Activated T-helper 2 cell treated with anti-CD3 and anti-CD28 coated beads, Interferon-gamma antibody, Interleukin-2, Interleukin-4, amounts not matched to agents 10 μg/mL and 5 μg/mL and 100 μg/mL, durations not matched to agents 14 hours and 24 hours and 36 hours (primary cell): Measurements from ENCODE around the gene ZBTB46. TPM values are rescaled to one million over a fixed set of nuclear protein-coding genes. Genes with fewer than 3 reads are reported as not detected.

Source experiments
- DNase-seq: peaks from one replicate; pipeline ENCODE4 v3.0.0; 2021; ENCODE audit warnings: low spot score
- H3K27ac Mint-ChIP-seq: one replicate; pipeline ENCODE4 v1.8.0; 2021; ENCODE audit warnings: mixed read lengths
- H3K27me3 Mint-ChIP-seq: one replicate; pipeline ENCODE4 v1.8.0; 2021; ENCODE audit warnings: low read depth, mixed read lengths
- H3K36me3 Mint-ChIP-seq: one replicate; pipeline ENCODE4 v1.8.0; 2021; ENCODE audit warnings: low read depth, mixed read lengths
- H3K4me1 Mint-ChIP-seq: one replicate; pipeline ENCODE4 v1.8.0; 2021; ENCODE audit warnings: low read depth, mixed read lengths
- H3K4me3 Mint-ChIP-seq: one replicate; pipeline ENCODE4 v1.8.0; 2021; ENCODE audit warnings: low read depth, mild to moderate bottlenecking, moderate library complexity, mixed read lengths
- H3K9me3 Mint-ChIP-seq: one replicate; pipeline ENCODE4 v1.8.0; 2021; ENCODE audit warnings: mixed read lengths
- intact Hi-C: fragments of 100-400 bp; cut with micrococcal nuclease; formaldehyde crosslinking; loops from one replicate; pipeline ENCODE4 v1.15.1; 2023
- total RNA-seq: library from RNA; stranded (reverse); gene quantifications from 2 replicates; pipeline ENCODE4 v1.2.3, GENCODE V29; 2022

ZBTB46 gene
- total RNA-seq, 1 donor from 2014 or later, result 1.1 TPM

DNA sequence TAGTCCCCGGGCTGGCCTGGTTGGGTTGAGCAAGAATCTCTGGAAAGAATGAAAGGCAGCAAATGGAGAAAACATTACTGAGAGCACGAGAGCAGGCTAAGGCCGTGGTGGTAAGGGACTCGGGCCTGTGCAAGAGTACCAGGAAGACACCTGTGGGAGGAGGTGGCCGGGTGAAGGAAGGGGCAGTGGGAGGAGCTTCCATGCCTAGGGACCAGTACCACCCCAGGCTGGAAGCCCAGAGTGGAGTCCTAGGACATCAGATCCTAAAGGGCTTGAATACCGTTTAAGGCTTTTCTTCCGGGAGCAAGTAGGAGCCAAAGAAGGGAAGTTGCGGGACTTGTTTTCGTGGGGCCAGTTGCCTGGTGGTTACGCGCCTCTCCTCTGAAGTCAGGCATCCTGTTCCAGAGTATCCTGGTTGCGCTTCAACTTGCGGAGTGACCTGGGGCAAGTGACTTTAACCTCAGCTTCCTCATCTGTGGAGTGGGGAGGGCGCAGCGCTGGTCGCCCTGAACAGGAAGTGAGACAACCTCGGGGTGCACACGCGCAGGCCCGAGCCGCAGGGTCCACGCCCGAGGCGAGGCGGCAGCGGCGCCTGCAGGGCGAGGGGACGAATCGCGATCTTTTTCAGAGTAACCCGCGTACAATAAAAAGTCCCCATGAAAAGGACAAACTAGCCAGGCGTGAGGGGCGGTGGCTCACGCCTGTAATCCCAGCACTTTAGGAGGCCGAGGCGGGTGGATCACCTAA, 32.9 kb upstream of the ZBTB46 start:
- H3K9me3 Mint-ChIP-seq, result no peaks in the 10 kb centered on the region
- peak overlapping the region; percentile 91 for H3K27ac Mint-ChIP-seq
- H3K27me3 Mint-ChIP-seq, result no peaks in the 10 kb centered on the region
- peak; percentile 81 for DNase-seq
- intact Hi-C loops, result loop anchor here (1.0 to 10.0 kb wide), 6 partner anchors 31 to 325 kb away; partner anchors contain the start of genes ARFRP1, DNAJC5, LIME1 and SAMD10
- H3K4me3 Mint-ChIP-seq, result peak overlapping the region; percentile 96
- peaks cover 30% of the 10 kb centered on the region for H3K36me3 Mint-ChIP-seq
- peaks cover 23% of the 10 kb centered on the region for H3K4me1 Mint-ChIP-seq

- intact Hi-C loops, result loop anchor here (10.0 kb wide), 3 partner anchors 112 to 228 kb away; partner anchors contain the start of genes LIME1, SAMD10 and SLC2A4RG
- Mint-ChIP-seq H3K27ac (peak overlapping the region; percentile 91), H3K4me3 (peak overlapping the region; percentile 96)
These were observed 32.1 kb upstream of the ZBTB46 start for GRCh38 chr20:63863021-63863797.

DNA sequence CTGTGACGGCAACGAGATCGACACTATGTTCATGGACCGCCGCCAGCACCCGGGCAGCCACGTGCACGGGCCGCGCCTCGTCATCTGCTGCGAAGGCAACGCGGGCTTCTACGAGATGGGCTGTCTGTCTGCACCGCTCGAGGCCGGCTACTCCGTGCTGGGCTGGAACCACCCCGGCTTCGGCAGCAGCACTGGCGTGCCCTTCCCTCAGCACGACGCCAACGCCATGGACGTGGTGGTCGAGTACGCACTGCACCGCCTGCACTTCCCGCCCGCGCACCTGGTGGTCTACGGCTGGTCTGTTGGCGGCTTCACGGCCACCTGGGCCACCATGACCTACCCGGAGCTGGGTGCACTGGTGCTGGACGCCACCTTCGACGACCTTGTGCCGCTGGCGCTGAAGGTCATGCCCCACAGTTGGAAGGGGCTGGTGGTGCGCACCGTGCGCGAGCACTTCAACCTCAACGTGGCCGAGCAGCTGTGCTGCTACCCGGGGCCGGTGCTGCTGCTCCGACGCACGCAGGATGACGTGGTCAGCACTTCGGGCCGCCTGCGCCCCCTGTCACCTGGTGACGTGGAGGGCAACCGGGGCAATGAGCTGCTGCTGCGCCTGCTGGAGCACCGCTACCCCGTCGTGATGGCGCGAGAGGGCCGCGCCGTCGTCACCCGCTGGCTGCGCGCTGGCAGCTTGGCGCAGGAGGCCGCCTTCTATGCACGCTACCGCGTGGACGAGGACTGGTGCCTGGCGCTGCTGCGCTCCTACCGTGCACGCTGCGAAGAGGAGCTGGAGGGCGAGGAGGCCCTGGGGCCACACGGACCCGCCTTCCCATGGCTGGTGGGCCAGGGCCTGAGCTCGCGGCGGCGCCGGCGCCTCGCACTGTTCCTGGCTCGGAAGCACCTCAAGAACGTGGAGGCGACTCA, 31.2 kb upstream of the ZBTB46 start:
- peaks cover 21% of the 10 kb centered on the region for H3K4me1 Mint-ChIP-seq
- peaks cover 22% of the 10 kb centered on the region for H3K36me3 Mint-ChIP-seq
- intact Hi-C loops, result loop anchor here (10.0 kb wide), 3 partner anchors 113 to 227 kb away; partner anchors contain the start of genes LIME1, SAMD10 and SLC2A4RG
- no peak overlapping the region for H3K4me3 Mint-ChIP-seq
- H3K9me3 Mint-ChIP-seq, result no peaks in the 10 kb centered on the region
- H3K27ac Mint-ChIP-seq, result no peak overlapping the region
- DNase-seq, result no peak
- H3K27me3 Mint-ChIP-seq, result no peaks in the 10 kb centered on the region

More at GRCh38 chr20:63863021-63863797, 32.1 kb upstream of the ZBTB46 start:
- DNase-seq, result no peak
- H3K36me3 Mint-ChIP-seq, result peaks cover 25% of the 10 kb centered on the region
- peaks cover 25% of the 10 kb centered on the region for H3K4me1 Mint-ChIP-seq
- H3K9me3 Mint-ChIP-seq, result no peaks in the 10 kb centered on the region
- no peaks in the 10 kb centered on the region for H3K27me3 Mint-ChIP-seq

DNA sequence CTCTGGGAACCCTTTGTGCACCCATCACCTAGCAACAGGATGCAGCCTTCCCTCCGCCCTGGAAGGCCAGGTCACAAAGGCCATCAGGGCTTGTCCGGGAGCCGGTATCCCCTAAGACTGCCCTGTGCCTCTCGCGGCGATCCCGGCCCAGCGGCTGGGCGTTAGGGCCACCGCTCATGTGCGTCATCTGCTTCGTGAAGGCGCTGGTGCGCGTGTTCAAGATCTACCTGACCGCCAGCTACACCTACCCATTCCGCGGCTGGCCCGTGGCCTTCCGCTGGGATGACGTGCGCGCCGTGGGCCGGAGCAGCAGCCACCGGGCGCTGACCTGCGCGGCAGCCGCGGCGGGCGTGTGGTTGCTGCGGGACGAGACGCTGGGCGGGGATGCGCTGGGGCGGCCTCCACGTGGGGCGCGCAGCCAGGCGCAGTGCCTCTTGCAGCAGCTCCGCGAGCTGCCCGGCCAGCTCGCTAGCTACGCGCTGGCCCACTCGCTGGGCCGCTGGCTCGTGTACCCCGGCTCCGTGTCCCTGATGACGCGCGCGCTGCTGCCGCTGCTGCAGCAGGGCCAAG, 30.4 kb upstream of the ZBTB46 start, which contains the start of gene ABHD16B:
Gene ABHD16B, plus strand, starts transcription at position 134 of the 570 bp plus-strand sequence. Its CDS starts 43 bp downstream, at position 177.
- Mint-ChIP-seq H3K36me3 (peaks cover 22% of the 10 kb centered on the region), H3K9me3 (no peaks in the 10 kb centered on the region), H3K27ac (no peak within 1 kb of the TSS), H3K4me3 (no peak within 1 kb of the TSS), H3K4me1 (peaks cover 21% of the 10 kb centered on the region), H3K27me3 (no peaks in the 10 kb centered on the region)
- DNase-seq, result no peak
- intact Hi-C loops, result loop anchor here (10.0 kb wide), 3 partner anchors 113 to 227 kb away; partner anchors contain the start of genes LIME1, SAMD10 and SLC2A4RG

DNA sequence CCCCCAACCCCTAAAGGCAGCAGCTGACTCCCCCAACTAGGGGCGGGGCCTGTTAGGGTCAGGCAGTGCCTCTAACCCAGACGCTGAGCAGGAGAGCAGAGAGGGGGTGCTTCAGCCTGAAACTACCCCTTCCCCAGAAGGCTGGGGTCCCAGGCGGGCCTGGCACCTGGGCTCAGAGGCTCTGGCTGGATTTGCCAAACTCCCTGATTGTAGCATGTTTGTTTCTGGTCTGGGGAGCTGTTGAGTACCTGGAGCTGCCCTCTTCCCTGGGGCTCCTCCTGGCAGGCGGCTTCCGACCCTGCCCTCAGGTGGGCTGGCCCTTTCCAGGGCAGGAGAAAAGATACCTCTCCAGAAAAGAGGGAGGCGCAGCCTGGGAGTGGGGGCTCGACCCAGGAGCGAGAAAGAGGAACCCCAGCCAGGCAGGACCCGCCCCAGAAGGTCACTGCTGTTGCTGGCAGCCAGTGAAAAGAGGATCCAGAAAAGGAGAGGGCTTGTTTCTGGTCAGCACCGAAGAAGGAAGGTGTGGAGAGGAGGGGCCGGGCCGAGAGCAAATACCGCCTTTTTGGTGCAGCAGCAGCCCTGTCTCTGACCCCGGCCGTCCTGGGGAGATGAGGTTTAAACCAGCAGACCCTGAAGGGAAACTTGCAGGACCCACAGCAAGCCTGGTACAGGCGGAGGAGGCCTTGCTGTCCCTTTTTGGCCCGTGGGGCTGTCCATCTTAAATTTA, 29.4 kb upstream of the ZBTB46 start:
- no peak for DNase-seq
- Mint-ChIP-seq H3K36me3 (peaks cover 19% of the 10 kb centered on the region), H3K4me1 (peaks cover 16% of the 10 kb centered on the region), H3K27ac (no peak overlapping the region), H3K27me3 (no peaks in the 10 kb centered on the region), H3K4me3 (no peak overlapping the region), H3K9me3 (no peaks in the 10 kb centered on the region)
- intact Hi-C loops, result loop anchor here (10.0 kb wide), 3 partner anchors 114 to 226 kb away; partner anchors contain the start of genes LIME1, SAMD10 and SLC2A4RG

- no peak overlapping the region for H3K27ac Mint-ChIP-seq
- H3K9me3 Mint-ChIP-seq, result no peaks in the 10 kb centered on the region
- no peak for DNase-seq
- H3K36me3 Mint-ChIP-seq, result peaks cover 19% of the 10 kb centered on the region
- H3K27me3 Mint-ChIP-seq, result no peaks in the 10 kb centered on the region
- no peak overlapping the region for H3K4me3 Mint-ChIP-seq
- intact Hi-C loops, result no loop called here
- peaks cover 16% of the 10 kb centered on the region for H3K4me1 Mint-ChIP-seq
These were observed 28.2 kb upstream of the ZBTB46 start for GRCh38 chr20:63859166-63859699.

DNA sequence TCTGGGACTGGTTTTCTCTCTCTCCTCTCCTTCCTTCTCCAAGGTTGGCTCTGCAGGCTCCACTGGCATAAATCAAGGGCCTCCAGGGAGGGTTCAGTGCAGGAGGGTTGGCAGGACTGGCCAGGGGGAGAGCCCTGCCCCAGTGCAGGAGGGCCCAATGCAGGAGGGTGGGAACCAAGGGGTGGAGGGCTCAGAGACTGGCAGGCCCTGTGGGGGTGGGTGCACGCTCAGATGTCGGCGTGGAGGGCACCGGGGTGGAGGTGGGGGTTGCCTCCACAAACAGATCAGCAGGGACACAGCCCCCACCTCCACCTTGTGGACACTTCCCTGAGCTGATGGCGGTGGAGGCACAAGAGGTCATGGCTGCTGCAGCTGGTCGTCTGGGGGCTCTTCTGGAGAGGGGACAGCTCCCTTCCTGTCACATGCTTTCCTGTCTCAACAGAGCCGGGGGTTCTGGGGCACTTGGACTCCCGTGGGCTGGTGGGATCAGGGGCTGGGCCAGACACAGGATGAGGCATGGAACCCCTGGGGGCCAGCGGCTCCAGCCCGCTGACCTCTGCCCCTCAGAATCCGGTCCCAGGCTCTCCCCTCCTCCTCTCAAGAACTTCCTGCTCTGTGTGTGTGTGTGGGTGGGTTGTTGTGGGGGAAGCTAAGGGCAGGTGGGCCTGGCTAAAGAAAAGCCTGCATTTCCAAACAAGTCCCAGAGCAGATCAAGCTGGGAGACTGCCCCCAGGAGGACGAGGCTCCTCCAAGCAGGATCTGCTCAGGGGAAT, 27.5 kb upstream of the ZBTB46 start:
- H3K27me3 Mint-ChIP-seq, result no peaks in the 10 kb centered on the region
- peaks cover 12% of the 10 kb centered on the region for H3K4me1 Mint-ChIP-seq
- H3K36me3 Mint-ChIP-seq, result peaks cover 13% of the 10 kb centered on the region
- no peaks in the 10 kb centered on the region for H3K9me3 Mint-ChIP-seq
- intact Hi-C loops, result no loop called here
- DNase-seq, result no peak
- no peak overlapping the region for H3K27ac Mint-ChIP-seq
- H3K4me3 Mint-ChIP-seq, result no peak overlapping the region

DNA sequence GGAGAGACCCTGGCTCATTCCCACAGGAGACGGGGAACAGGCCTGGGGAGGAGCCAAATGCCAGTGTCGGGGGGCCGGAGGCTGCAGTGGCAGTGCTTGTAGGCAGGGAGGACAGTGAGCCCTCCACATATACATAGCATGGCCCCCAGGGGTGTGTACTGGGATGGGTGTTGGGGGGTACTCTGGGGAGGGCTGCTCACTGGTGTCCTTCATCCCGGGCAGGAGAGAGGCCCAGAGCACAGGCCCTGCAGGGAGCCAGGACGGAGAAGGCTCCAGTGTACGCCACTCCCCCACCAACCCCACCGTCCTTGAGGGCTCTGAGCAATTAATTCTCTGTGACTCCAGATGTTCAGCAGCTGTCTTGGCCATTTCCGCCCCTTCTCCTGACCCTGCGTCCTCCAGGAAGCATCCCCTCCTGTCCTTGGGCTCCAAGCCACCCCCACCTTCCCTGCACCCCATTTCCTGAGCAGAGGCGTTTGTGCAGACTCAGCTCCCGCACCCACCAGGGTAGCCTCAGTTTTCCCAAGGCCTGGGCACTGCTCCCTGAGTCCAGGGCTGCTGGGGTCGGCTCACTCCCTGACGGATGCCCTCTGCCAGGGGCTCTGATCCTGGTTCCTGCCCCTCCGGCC, 26.8 kb upstream of the ZBTB46 start:
- Mint-ChIP-seq H3K27ac (no peak overlapping the region), H3K4me3 (no peak overlapping the region), H3K4me1 (peaks cover 5% of the 10 kb centered on the region), H3K9me3 (no peaks in the 10 kb centered on the region), H3K27me3 (no peaks in the 10 kb centered on the region), H3K36me3 (peaks cover 7% of the 10 kb centered on the region)
- no peak for DNase-seq
- intact Hi-C loops, result no loop called here

DNA sequence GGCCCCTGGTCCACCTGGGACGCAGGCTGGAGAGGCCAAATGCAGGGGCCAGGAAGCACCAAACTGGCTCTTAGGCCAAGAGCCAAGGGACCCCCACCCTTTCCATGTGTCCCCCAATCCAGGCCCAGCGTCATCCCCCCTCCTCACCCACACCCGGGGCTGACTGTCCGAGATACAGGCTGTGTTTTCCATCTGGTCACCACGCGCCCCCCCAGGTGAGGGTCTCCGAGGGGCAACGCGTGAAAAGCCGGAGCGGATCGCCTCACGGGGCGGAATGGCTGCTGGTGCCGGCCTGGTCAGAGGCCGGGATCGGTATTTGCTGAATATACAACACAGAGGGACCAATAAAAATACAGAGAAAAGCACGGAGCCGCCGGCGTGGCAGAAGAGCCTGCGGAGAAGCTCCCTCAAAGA, 25.0 kb upstream of the ZBTB46 start:
- H3K4me1 Mint-ChIP-seq, result peaks cover 9% of the 10 kb centered on the region
- H3K36me3 Mint-ChIP-seq, result peaks cover 7% of the 10 kb centered on the region
- intact Hi-C loops, result no loop called here
- H3K27ac Mint-ChIP-seq, result no peak overlapping the region
- H3K4me3 Mint-ChIP-seq, result no peak overlapping the region
- no peak for DNase-seq
- H3K27me3 Mint-ChIP-seq, result peaks cover 3% of the 10 kb centered on the region
- no peaks in the 10 kb centered on the region for H3K9me3 Mint-ChIP-seq

DNA sequence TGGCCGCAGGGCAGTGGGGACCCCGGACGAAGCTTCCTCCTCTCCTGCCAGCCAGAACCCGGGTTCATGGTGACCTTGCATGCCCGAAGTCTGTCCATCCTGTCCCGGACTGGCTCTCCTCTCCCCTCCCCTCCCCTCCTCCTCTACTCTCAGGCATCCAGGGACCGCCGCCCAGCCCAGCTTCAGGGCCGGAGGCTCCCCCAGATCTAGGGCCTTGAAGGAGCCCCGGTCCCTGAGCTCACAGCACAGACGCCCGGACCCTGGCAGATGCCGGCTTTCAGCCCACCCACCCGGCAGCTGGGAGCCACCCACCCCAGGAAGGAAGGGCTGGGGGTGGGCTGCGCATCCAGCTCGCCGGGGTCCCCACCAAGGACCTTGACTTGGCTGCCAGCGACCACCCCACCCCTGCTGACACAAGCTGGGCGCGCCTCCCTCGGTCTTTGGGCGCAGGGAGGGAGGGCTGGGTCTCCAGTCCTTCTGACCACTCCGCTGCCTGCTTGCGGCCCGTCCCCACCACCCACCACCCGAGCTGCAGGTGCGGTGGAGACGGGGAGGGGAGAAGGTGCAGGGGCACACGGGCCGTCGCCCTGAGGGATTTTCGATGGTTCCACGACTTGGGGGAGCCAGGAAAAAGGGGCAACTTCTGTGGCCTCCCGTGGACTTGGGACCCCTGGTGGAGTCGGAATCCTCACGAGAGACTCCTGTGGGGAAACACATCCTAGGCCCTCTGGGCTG, 24.5 kb upstream of the ZBTB46 start:
- Mint-ChIP-seq H3K9me3 (no peaks in the 10 kb centered on the region), H3K36me3 (peaks cover under 1% of the 10 kb centered on the region), H3K27ac (no peak overlapping the region), H3K27me3 (peaks cover 5% of the 10 kb centered on the region), H3K4me1 (peaks cover 14% of the 10 kb centered on the region), H3K4me3 (no peak overlapping the region)
- no peak for DNase-seq
- intact Hi-C loops, result no loop called here
